HepG2 (cell line): ENCODE measurements around the gene MEX3A. TPM values are rescaled to one million over a fixed set of nuclear protein-coding genes. Genes with fewer than 3 reads are reported as not detected.

Experiments used
- CENPX ChIP-seq: sonication (generic); formaldehyde crosslinking; IDR thresholded peaks from 2 replicates; pipeline ENCODE4 v1.9.0; 2021; ENCODE audit warnings: mild to moderate bottlenecking, missing genetic modification reagents, moderate library complexity
- EED ChIP-seq: sonication (generic); formaldehyde crosslinking; IDR thresholded peaks from 2 replicates; pipeline ENCODE4 v1.5.0; 2020; ENCODE audit warnings: mild to moderate bottlenecking, missing genetic modification reagents
- ERF ChIP-seq: IDR thresholded peaks from 2 replicates; pipeline ENCODE4 v1.6.1; 2018; ENCODE audit warnings: missing biosample characterization, missing genetic modification reagents
- GATA4 ChIP-seq: sonication (generic); IDR thresholded peaks from 2 replicates; pipeline ENCODE4 v1.6.1; 2016; ENCODE audit warnings: antibody characterized with exemption, low read depth, borderline replicate concordance
- IRX3 ChIP-seq: sonication (generic); formaldehyde crosslinking; IDR thresholded peaks from 2 replicates; pipeline ENCODE4 v1.8.1; 2023; ENCODE audit warnings: mild to moderate bottlenecking, low read depth, missing genetic modification reagents, borderline replicate concordance
- KLF6 ChIP-seq: IDR thresholded peaks from 2 replicates; pipeline ENCODE4 v1.8.0; 2016; ENCODE audit warnings: missing biosample characterization, missing genetic modification reagents
- KMT2B ChIP-seq: IDR thresholded peaks from 2 replicates; pipeline ENCODE4 v1.6.1; 2016; ENCODE audit warnings: missing genetic modification reagents, missing compliant biosample characterization
- MAZ ChIP-seq, 2 experiments: sonication (generic) in 1 of 2; formaldehyde crosslinking in 1 of 2; IDR thresholded peaks; 2 replicates each; pipeline versions ENCODE4 v1.5.0 to v1.6.1; 2012 to 2020; ENCODE audit warnings: low read depth in 2 of 2, mild to moderate bottlenecking in 2 of 2, borderline replicate concordance in 1 of 2, improper control_type of control experiment in 1 of 2, low read length in 1 of 2, missing genetic modification reagents in 1 of 2, moderate library complexity in 1 of 2
- MEF2D ChIP-seq: sonication (generic); formaldehyde crosslinking; IDR thresholded peaks from 2 replicates; pipeline ENCODE4 v1.5.1; 2020; ENCODE audit warnings: mild to moderate bottlenecking, missing genetic modification reagents
- MYPOP ChIP-seq: sonication (generic); formaldehyde crosslinking; IDR thresholded peaks from 2 replicates; pipeline ENCODE4 v1.8.1; 2023; ENCODE audit warnings: mild to moderate bottlenecking, moderate library complexity, missing genetic modification reagents
- NR0B2 ChIP-seq: sonication (generic); formaldehyde crosslinking; IDR thresholded peaks from 2 replicates; pipeline ENCODE4 v1.4.0; 2020; ENCODE audit warnings: mild to moderate bottlenecking, missing genetic modification reagents
- PBX3 ChIP-seq: sonication (generic); formaldehyde crosslinking; IDR thresholded peaks from 2 replicates; pipeline ENCODE4 v1.8.1; 2023; ENCODE audit warnings: missing genetic modification reagents, inconsistent platforms, borderline replicate concordance
- TBX3 ChIP-seq: fragments of 450-650 bp; IDR thresholded peaks from 2 replicates; pipeline ENCODE4 v1.6.1; 2017; ENCODE audit warnings: antibody characterized with exemption, mild to moderate bottlenecking, inconsistent platforms, borderline replicate concordance
- U2AF1 ChIP-seq: fragments of 200-400 bp; formaldehyde crosslinking; optimal IDR thresholded peaks from 2 replicates; pipeline ENCODE3; 2017; ENCODE audit warnings: mild to moderate bottlenecking, low read depth, low read length
- ZNF276 ChIP-seq: sonication (generic); formaldehyde crosslinking; IDR thresholded peaks from 2 replicates; pipeline ENCODE4 v1.4.0; 2020; ENCODE audit warnings: mild to moderate bottlenecking, low read depth, missing genetic modification reagents
- ZNF362 ChIP-seq: sonication (generic); formaldehyde crosslinking; IDR thresholded peaks from 2 replicates; pipeline ENCODE4 v1.4.0; 2020; ENCODE audit warnings: missing genetic modification reagents, mild to moderate bottlenecking, borderline replicate concordance
- ZNF468 ChIP-seq: sonication (generic); formaldehyde crosslinking; IDR thresholded peaks from 2 replicates; pipeline ENCODE4 v1.8.0; 2022; ENCODE audit warnings: mild to moderate bottlenecking, moderate library complexity, missing genetic modification reagents
- ZNF552 ChIP-seq: sonication (generic); formaldehyde crosslinking; IDR thresholded peaks from 2 replicates; pipeline ENCODE4 v1.9.0; 2022; ENCODE audit warnings: missing genetic modification reagents, mild to moderate bottlenecking, borderline replicate concordance
- ZNF597 ChIP-seq: sonication (generic); formaldehyde crosslinking; IDR thresholded peaks from 2 replicates; pipeline ENCODE4 v1.5.0; 2020; ENCODE audit warnings: missing genetic modification reagents
- ZSCAN12 ChIP-seq: sonication (generic); formaldehyde crosslinking; IDR thresholded peaks from 2 replicates; pipeline ENCODE4 v1.9.0; 2021; ENCODE audit warnings: mild to moderate bottlenecking, missing genetic modification reagents
- polyA plus RNA-seq, 8 experiments: library from polyadenylated mRNA; depleted of rRNA in 3 of 8; stranded (reverse) in 7 of 8; unstranded in 1 of 8; fragments of >200 nt; fragmentation: Illumina TruSeq in 4 of 8; extraction: Trizol in 4 of 8; gene quantifications; 2 replicates each; pipeline versions ENCODE4 v1.2.1 to v1.2.3, GENCODE V29; 2011 to 2016; ENCODE audit warnings: low read depth in 4 of 8, missing spikeins in 1 of 8, mixed read lengths in 1 of 8; ENCODE audit not compliant: insufficient read depth in 1 of 8
- total RNA-seq, 5 experiments: library from RNA; depleted of rRNA; stranded (reverse); fragments of >200 nt; fragmentation: Illumina TruSeq; extraction: Trizol; gene quantifications; 2 replicates each; pipeline ENCODE4 v1.2.3, GENCODE V29; 2016; ENCODE audit warnings: low read depth in 1 of 5

The MEX3A gene
- total and polyA plus RNA-seq, 2 of the 13 experiments (the other 11 are each of a cell fraction or from before 2014, with no cell fraction given) = 7.6 to 9.1 TPM

GRCh38 chr1:156054500-156055280, 27.6 kb downstream of the MEX3A start, which contains the start of gene LAMTOR2 (continued):
- TF ChIP-seq NR0B2 (CRISPR knock-in tag) (no peak; the same call in 1 of the 2 replicates), ZNF276 (CRISPR knock-in tag) (0 out of 2 replicates have a peak, but pooled peaks have one; percentile 68), MEF2D (CRISPR knock-in tag) (peak; percentile 67), MYPOP (CRISPR knock-in tag) (peak; percentile 49; the same call in 1 of the 2 replicates), ZNF362 (CRISPR knock-in tag) (0 out of 2 replicates have a peak, but pooled peaks have one; percentile 7), GATA4 (0 out of 2 replicates have a peak, but pooled peaks have one; percentile 23), KMT2B (CRISPR knock-in tag) (peak; percentile 83), CENPX (CRISPR knock-in tag) (no peak), ERF (CRISPR knock-in tag) (no peak), U2AF1 (peak; percentile 76), ZNF552 (CRISPR knock-in tag) (peak; percentile 76), ZSCAN12 (no peak), ZNF468 (CRISPR knock-in tag) (no peak), PBX3 (0 out of 2 replicates have a peak, but pooled peaks have one; percentile 50), KLF6 (CRISPR knock-in tag) (no peak), MAZ (IDR thresholded peaks at IDR 0.05; ENCODE audit: borderline replicate concordance, low read depth, low read length) (peak; percentile 84; the same call in 1 of the 2 replicates), MAZ (CRISPR knock-in tag; IDR thresholded peaks at IDR 0.05; ENCODE audit: low read depth) (peak; percentile 91), TBX3 (peak; percentile 41; the same call in 1 of the 2 replicates), IRX3 (CRISPR knock-in tag) (no peak), EED (peak; percentile 67; the same call in 1 of the 2 replicates), ZNF597 (CRISPR knock-in tag) (peak; percentile 96; the same call in 1 of the 2 replicates)
